ENCODE results near the gene GJB1. TPM values are rescaled to one million over a fixed set of nuclear protein-coding genes. Genes with fewer than 3 reads are reported as not detected.
"Not testable (repeated sequence)": the region's sequence is repeated elsewhere in the genome, so short reads cannot be mapped to it uniquely, and the experiment has no call there.

The GJB1 gene
- total and polyA plus RNA-seq, 11 donors, result not detected

- DNase-seq, result no peak
- H3K36me3 ChIP-seq, result no peaks in the 10 kb centered on the region
- H3K27ac ChIP-seq, result no peak overlapping the region
- no peak for TF ChIP-seq CTCF (IDR thresholded peaks at IDR 0.05)
- TF ChIP-seq POLR2A (IDR thresholded peaks at IDR 0.05), result no peak
- peaks cover 0 to 10% (median 0%) of the 10 kb centered on the region in 9 donors for H3K27me3 ChIP-seq
- no peaks in the 10 kb centered on the region for H3K9me3 ChIP-seq
- no peak for ATAC-seq
- intact Hi-C loops (cut with DNase I), result loop anchor here (5.0 to 10.0 kb wide), 11 partner anchors 53 to 413 kb away; partner anchors contain the start of gene FOXO4 (in 2 of the 10)
- peaks cover 0 to 6% (median 0%) of the 10 kb centered on the region in 12 donors for H3K4me1 ChIP-seq
- H3K4me3 ChIP-seq, result no peak overlapping the region
- 47 to 79% (median 70%) methylated on average over 3 of the region's 3 CpGs for WGBS, 4 donors
These were observed 45.7 kb upstream of the GJB1 start for GRCh38 chrX:71177327-71177726.

- H3K4me3 ChIP-seq, result no peak overlapping the region
- H3K9me3 ChIP-seq, result no peaks in the 10 kb centered on the region
- peaks cover 0 to 18% (median 0%) of the 10 kb centered on the region in 9 donors for H3K27me3 ChIP-seq
- intact Hi-C loops (cut with DNase I), result loop anchor here (2.0 to 10.0 kb wide), 13 partner anchors 54 to 414 kb away; partner anchors contain the start of gene FOXO4 (in 2 of the 10)
- H3K36me3 ChIP-seq, result no peaks in the 10 kb centered on the region
- peak; percentile 50 to 72 (median 66) for TF ChIP-seq CTCF (IDR thresholded peaks at IDR 0.05)
- TF ChIP-seq POLR2A (IDR thresholded peaks at IDR 0.05), result no peak
- DNase-seq (peak in 3 of 5 donors; percentile 30 to 38 (median 35)), ATAC-seq (peak in 3 of 4 donors; percentile 31 to 51 (median 49))
- 0 to 4% (median 1%) methylated on average over 4 of the region's 4 CpGs for WGBS, 4 donors
- H3K27ac ChIP-seq, result no peak overlapping the region
- H3K4me1 ChIP-seq, result peaks cover 0 to 12% (median 0%) of the 10 kb centered on the region in 12 donors
These were observed 44.1 kb upstream of the GJB1 start for GRCh38 chrX:71178908-71179307.

GRCh38 chrX:71180579-71181265 is 42.3 kb upstream of the GJB1 start:
- not testable (repeated sequence) for ATAC-seq, H3K4me3 ChIP-seq, H3K9me3 ChIP-seq, H3K36me3 ChIP-seq, DNase-seq
- 84 to 93% (median 88%) methylated on average over 9 of the region's 9 CpGs for WGBS, 4 donors
- Histone ChIP-seq H3K27me3 (peaks cover 0 to 18% (median 0%) of the 10 kb centered on the region in 9 donors), H3K27ac (peak overlapping the region in 5 of 12 donors; percentile 84 to 87 (median 86)), H3K4me1 (peaks cover 0 to 12% (median 0%) of the 10 kb centered on the region in 12 donors)
- intact Hi-C loops (cut with DNase I), result loop anchor here in 3 of 10 donors (5.0 kb wide), 1 partner anchor 83 kb away; the partner anchor contains the start of gene FOXO4 (in 3 of the 3)

- H3K4me3 ChIP-seq, result peak overlapping the region in 11 of 12 donors; percentile 12 to 69 (median 54)
- intact Hi-C loops (cut with DNase I), result loop anchor here in 3 of 10 donors (5.0 kb wide), 1 partner anchor 84 kb away; the partner anchor contains the start of gene FOXO4 (in 3 of the 3)
- H3K27ac ChIP-seq, result peak overlapping the region; percentile 77 to 95 (median 86)
- TF ChIP-seq POLR2A (IDR thresholded peaks at IDR 0.05) (no peak), CTCF (IDR thresholded peaks at IDR 0.05) (no peak)
- WGBS, 4 donors, result 9 to 57% (median 28%) methylated on average over 10 of the region's 10 CpGs
- peak in 2 of 4 donors; percentile 23 to 24 for ATAC-seq
- DNase-seq, result peak in 1 of 5 donors; percentile 17
- H3K27me3 ChIP-seq, result peaks cover 0 to 18% (median 0%) of the 10 kb centered on the region in 9 donors
- H3K9me3 ChIP-seq, result no peaks in the 10 kb centered on the region
- peaks cover 0 to 12% (median 0%) of the 10 kb centered on the region in 12 donors for H3K4me1 ChIP-seq
- H3K36me3 ChIP-seq, result no peaks in the 10 kb centered on the region
These were observed 41.5 kb upstream of the GJB1 start for GRCh38 chrX:71181558-71181909.

Data from heart left ventricle (tissue), 16 donors.